HUES48 (cell line): ENCODE measurements around the gene FRMD4A.

Source experiments
- H3K27ac ChIP-seq: one replicate; pipeline ENCODE4 v1.7.0; 2013; ENCODE audit warnings: low read depth, low read length, inconsistent platforms
- H3K27me3 ChIP-seq: 2 replicates; pipeline ENCODE4 v1.6.1; 2013; ENCODE audit warnings: mild to moderate bottlenecking, low read length; ENCODE audit not compliant: control insufficient read depth, insufficient read depth
- H3K36me3 ChIP-seq: 2 replicates; pipeline ENCODE4 v1.6.1; 2013; ENCODE audit warnings: low read length; ENCODE audit not compliant: control insufficient read depth, insufficient read depth
- H3K4me1 ChIP-seq: 2 replicates; pipeline ENCODE4 v1.6.1; 2013; ENCODE audit warnings: mild to moderate bottlenecking, low read length; ENCODE audit not compliant: control insufficient read depth, insufficient read depth
- H3K4me3 ChIP-seq: 2 replicates; pipeline ENCODE4 v1.5.1; 2013; ENCODE audit warnings: mild to moderate bottlenecking, low read depth, low read length
- H3K9ac ChIP-seq: 2 replicates; pipeline ENCODE4 v1.6.1; 2013; ENCODE audit warnings: mild to moderate bottlenecking, low read depth, low read length, moderate library complexity
- H3K9me3 ChIP-seq: 2 replicates; pipeline ENCODE4 v1.6.1; 2013; ENCODE audit warnings: low read length; ENCODE audit not compliant: control insufficient read depth, insufficient read depth

FRMD4A gene

GRCh38 chr10:13681528-13681927 lies 649.2 kb downstream of the FRMD4A start:
- no peaks in the 10 kb centered on the region for H3K9me3 ChIP-seq
- H3K27ac ChIP-seq: no peak overlapping the region
- H3K27me3 ChIP-seq: no peaks in the 10 kb centered on the region
- H3K9ac ChIP-seq: no peak overlapping the region
- no peaks in the 10 kb centered on the region; the same call in 1 of the 2 replicates for H3K36me3 ChIP-seq
- no peak overlapping the region for H3K4me3 ChIP-seq
- no peaks in the 10 kb centered on the region for H3K4me1 ChIP-seq

DNA sequence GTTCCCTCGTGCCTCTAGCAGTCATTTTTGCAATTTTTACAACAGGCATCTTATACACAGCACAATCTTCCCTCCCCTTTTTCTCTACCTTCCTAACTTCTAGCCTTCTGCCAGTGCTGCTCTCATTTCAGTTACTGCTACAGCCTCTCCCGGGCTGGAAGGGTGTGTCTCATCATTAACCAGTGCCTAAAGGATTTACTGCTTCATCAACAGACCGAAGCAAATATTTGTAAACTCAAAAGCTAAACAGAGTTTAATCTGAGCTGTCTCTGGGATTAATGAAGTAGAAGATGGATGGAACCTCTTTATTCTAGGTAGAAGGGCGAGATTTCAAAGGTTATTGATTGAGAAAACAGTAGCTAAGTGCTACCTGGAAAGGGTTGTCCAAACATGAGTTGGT lies 649.6 kb downstream of the FRMD4A start:
- Histone ChIP-seq H3K9ac (no peak overlapping the region), H3K27me3 (no peaks in the 10 kb centered on the region), H3K36me3 (no peaks in the 10 kb centered on the region; the same call in 1 of the 2 replicates), H3K4me3 (no peak overlapping the region), H3K27ac (no peak overlapping the region), H3K4me1 (no peaks in the 10 kb centered on the region), H3K9me3 (no peaks in the 10 kb centered on the region)

- H3K9ac ChIP-seq: no peak overlapping the region
- H3K27ac ChIP-seq: no peak overlapping the region
- H3K9me3 ChIP-seq: no peaks in the 10 kb centered on the region
- H3K4me1 ChIP-seq: peaks cover 5% of the 10 kb centered on the region
- H3K4me3 ChIP-seq: no peak overlapping the region
- no peaks in the 10 kb centered on the region; the same call in 1 of the 2 replicates for H3K36me3 ChIP-seq
- H3K27me3 ChIP-seq: no peaks in the 10 kb centered on the region
Measured at GRCh38 chr10:13678101-13678843, 652.5 kb downstream of the FRMD4A start.

- H3K9me3 ChIP-seq: no peaks in the 10 kb centered on the region
- H3K4me3 ChIP-seq: no peak overlapping the region
- peaks cover 20% of the 10 kb centered on the region for H3K4me1 ChIP-seq
- no peaks in the 10 kb centered on the region for H3K36me3 ChIP-seq
- H3K9ac ChIP-seq: no peak overlapping the region
- no peak overlapping the region for H3K27ac ChIP-seq
- H3K27me3 ChIP-seq: no peaks in the 10 kb centered on the region
Measured at GRCh38 chr10:13674645-13675588, 655.8 kb downstream of the FRMD4A start.

DNA sequence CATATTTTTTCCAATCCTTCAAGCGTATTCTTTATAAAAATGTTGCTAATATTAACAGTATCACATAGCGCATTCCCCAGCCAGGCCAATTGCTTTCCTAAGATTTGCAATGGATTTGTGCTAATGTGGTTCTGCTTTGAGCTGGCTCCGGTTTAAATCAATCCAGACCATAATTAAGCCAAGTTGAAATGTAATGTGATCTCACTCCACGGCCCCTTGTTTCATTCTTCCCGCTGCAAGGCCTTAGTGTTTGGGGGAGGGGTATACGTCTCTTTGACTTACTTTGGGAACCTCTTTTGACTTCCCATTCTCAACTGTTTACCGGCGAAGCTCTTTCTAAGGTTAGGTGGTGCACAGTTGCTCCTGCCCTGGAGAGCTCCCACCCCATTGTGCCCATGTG lies 657.6 kb downstream of the FRMD4A start:
- H3K27me3 ChIP-seq: no peaks in the 10 kb centered on the region
- H3K9me3 ChIP-seq: no peaks in the 10 kb centered on the region
- H3K36me3 ChIP-seq: 0 out of 2 replicates have a peak, but pooled peaks cover 2% of the 10 kb centered on the region
- peaks cover 20% of the 10 kb centered on the region for H3K4me1 ChIP-seq
- H3K9ac ChIP-seq: no peak overlapping the region
- no peak overlapping the region for H3K4me3 ChIP-seq
- peak overlapping the region; percentile 9 for H3K27ac ChIP-seq

DNA sequence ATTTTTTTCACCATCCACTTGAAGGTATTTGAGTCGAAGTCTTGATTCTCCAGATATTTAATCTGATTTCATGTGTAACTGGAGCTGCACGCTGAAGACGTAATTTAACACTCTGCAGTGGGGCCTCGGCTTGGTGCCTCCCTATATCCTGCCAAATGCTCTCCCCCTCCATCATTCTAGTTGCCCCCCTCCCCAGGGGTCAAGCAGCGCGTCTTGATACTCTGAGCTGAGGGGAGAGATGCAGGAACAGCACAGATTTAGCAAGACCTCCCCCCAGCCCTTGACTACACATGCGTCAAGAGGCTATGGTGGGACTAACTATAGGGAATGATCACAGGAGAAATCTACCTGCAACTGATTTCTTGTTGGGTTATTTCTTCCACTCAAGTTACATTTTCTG lies 658.2 kb downstream of the FRMD4A start:
- Histone ChIP-seq H3K27ac (peak overlapping the region; percentile 9), H3K9me3 (no peaks in the 10 kb centered on the region), H3K27me3 (no peaks in the 10 kb centered on the region), H3K4me3 (no peak overlapping the region), H3K36me3 (peaks cover 6% of the 10 kb centered on the region; the same call in 1 of the 2 replicates), H3K4me1 (peaks cover 20% of the 10 kb centered on the region), H3K9ac (no peak overlapping the region)

- Histone ChIP-seq H3K4me3 (no peak overlapping the region), H3K27ac (peak overlapping the region; percentile 41), H3K36me3 (peaks cover 7% of the 10 kb centered on the region; the same call in 1 of the 2 replicates), H3K4me1 (peaks cover 20% of the 10 kb centered on the region), H3K9me3 (no peaks in the 10 kb centered on the region), H3K9ac (no peak overlapping the region), H3K27me3 (no peaks in the 10 kb centered on the region)
Measured at GRCh38 chr10:13671904-13672303, 658.8 kb downstream of the FRMD4A start.

GRCh38 chr10:13670311-13670710 lies 660.4 kb downstream of the FRMD4A start:
- H3K9ac ChIP-seq: no peak overlapping the region
- H3K27me3 ChIP-seq: no peaks in the 10 kb centered on the region
- no peak overlapping the region for H3K27ac ChIP-seq
- no peak overlapping the region for H3K4me3 ChIP-seq
- peaks cover 19% of the 10 kb centered on the region for H3K36me3 ChIP-seq
- H3K4me1 ChIP-seq: peaks cover 20% of the 10 kb centered on the region
- H3K9me3 ChIP-seq: no peaks in the 10 kb centered on the region

GRCh38 chr10:13669901-13670300 lies 660.8 kb downstream of the FRMD4A start:
- Histone ChIP-seq H3K4me3 (no peak overlapping the region), H3K9ac (no peak overlapping the region), H3K4me1 (peaks cover 20% of the 10 kb centered on the region), H3K27ac (no peak overlapping the region), H3K27me3 (no peaks in the 10 kb centered on the region), H3K36me3 (peaks cover 21% of the 10 kb centered on the region), H3K9me3 (no peaks in the 10 kb centered on the region)

DNA sequence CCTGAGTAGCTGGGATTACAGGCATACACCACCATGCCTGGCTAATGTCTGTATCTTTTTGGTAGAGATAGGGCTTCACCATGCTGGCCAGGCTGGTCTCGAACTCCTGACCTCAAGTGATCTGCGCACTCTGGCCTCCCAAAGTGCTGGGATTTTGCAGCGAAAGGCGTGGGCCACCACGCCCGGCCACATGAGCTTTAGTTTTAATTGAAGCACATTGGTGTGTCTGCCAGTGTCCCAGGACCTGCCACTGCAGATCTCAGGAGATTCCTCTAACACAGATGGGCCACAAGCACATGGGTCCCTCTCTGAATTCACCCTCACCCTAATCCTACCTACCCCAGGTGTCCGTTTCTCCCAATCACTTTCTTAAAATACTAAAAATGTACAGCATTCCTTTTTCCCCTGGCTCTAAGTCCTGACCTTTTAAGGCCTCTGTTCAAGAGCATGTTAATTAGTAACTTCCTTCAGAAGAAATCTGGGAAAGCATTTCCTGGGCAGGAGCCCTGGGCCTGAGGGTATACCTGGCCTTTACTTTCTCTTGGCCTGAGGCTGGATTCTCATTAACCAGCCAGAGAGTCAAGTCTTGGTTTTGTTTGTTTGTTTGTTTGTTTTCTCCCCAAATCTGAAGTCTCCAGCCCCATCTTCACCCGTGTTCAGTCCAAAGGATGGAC lies 661.4 kb downstream of the FRMD4A start:
- Histone ChIP-seq H3K9me3 (no peaks in the 10 kb centered on the region), H3K27me3 (no peaks in the 10 kb centered on the region), H3K9ac (no peak overlapping the region), H3K4me3 (no peak overlapping the region), H3K4me1 (peaks cover 20% of the 10 kb centered on the region), H3K36me3 (peaks cover 21% of the 10 kb centered on the region), H3K27ac (no peak overlapping the region)
